HepG2 (cell line): ENCODE results near the gene DCT.

Experiments
- ATF3 ChIP-seq: sonication (generic); formaldehyde crosslinking; IDR thresholded peaks from 2 replicates; pipeline ENCODE4 v1.4.0; 2020; ENCODE audit warnings: missing genetic modification reagents
- CTCF ChIP-seq: sonication (generic); formaldehyde crosslinking; IDR thresholded peaks from 2 replicates; pipeline ENCODE4 v1.5.0; 2020; ENCODE audit warnings: mild to moderate bottlenecking, missing genetic modification reagents, moderate library complexity
- ETS1 ChIP-seq: sonication (generic); formaldehyde crosslinking; IDR thresholded peaks from 2 replicates; pipeline ENCODE4 v1.4.0; 2020; ENCODE audit warnings: missing genetic modification reagents
- EZH2 ChIP-seq: conservative IDR thresholded peaks from 2 replicates; pipeline ENCODE4 v1.6.1; 2012; ENCODE audit warnings: mild to moderate bottlenecking, low read depth, low read length, moderate library complexity
- HIVEP1 ChIP-seq: sonication (generic); formaldehyde crosslinking; IDR thresholded peaks from 2 replicates; pipeline ENCODE4 v1.4.0; 2020; ENCODE audit warnings: mild to moderate bottlenecking, missing genetic modification reagents
- NONO ChIP-seq, 2 experiments: fragments of 450-650 bp in 1 of 2; sonication (generic) in 1 of 2; formaldehyde crosslinking in 1 of 2; IDR thresholded peaks in 1 of 2; conservative IDR thresholded peaks in 1 of 2; 2 replicates each; pipeline versions ENCODE4 v1.6.1 to v1.8.0; 2017 to 2022; ENCODE audit warnings: mild to moderate bottlenecking in 1 of 2, missing genetic modification reagents in 1 of 2, moderate library complexity in 1 of 2
- POLR2AphosphoS5 ChIP-seq: IDR thresholded peaks from 2 replicates; pipeline ENCODE4 v1.6.1; 2012; ENCODE audit warnings: low read depth, low read length
- SRF ChIP-seq: IDR thresholded peaks from 2 replicates; pipeline ENCODE4 v1.6.1; 2011; ENCODE audit warnings: mild to moderate bottlenecking, low read depth, low read length, moderate library complexity
- TAF1 ChIP-seq: sonication (generic); formaldehyde crosslinking; IDR thresholded peaks from 2 replicates; pipeline ENCODE4 v1.4.0; 2020; ENCODE audit warnings: missing genetic modification reagents

GRCh38 chr13:94399812-94400211, 79.7 kb downstream of the DCT start:
- no peak for TF ChIP-seq HIVEP1 (CRISPR knock-in tag)
- no peak for TF ChIP-seq NONO (IDR thresholded peaks at IDR 0.05)
- TF ChIP-seq NONO (CRISPR knock-in tag; conservative IDR thresholded peaks at IDR 0.05), result no peak
- TF ChIP-seq TAF1 (CRISPR knock-in tag), result no peak
- no peak for TF ChIP-seq CTCF (CRISPR knock-in tag)
- TF ChIP-seq POLR2AphosphoS5, result no peak
- no peak for TF ChIP-seq ATF3 (CRISPR knock-in tag)
- no peak for TF ChIP-seq SRF
- no peak for TF ChIP-seq EZH2
- TF ChIP-seq ETS1 (CRISPR knock-in tag), result no peak
